HCT116 (cell line): Measurements from ENCODE around the gene PRCP. TPM values are rescaled to one million over a fixed set of nuclear protein-coding genes. Genes with fewer than 3 reads are reported as not detected.
A peak's percentile ranks its signal among the peaks of the same experiment; 100 is the strongest.

Source experiments
- ATAC-seq: fragments of 200-7000 bp; cut with Tn5 transposase; 2 replicates; pipeline ENCODE4 v1.9.1; 2020; ENCODE audit warnings: mild to moderate bottlenecking, moderate library complexity
- BruUV-seq: library from RNA; stranded (reverse); fragments of 400-500 nt; replicated peaks from 2 replicates; lab custom pipeline; 2021; lab: Mats Ljungman, UMichigan
- CTCF ChIA-PET: fragments of 300-600 bp; sonication (Branson Sonifier 250); formaldehyde crosslinking; loops from one replicate; lab custom pipeline; 2021; ENCODE audit warnings: antibody characterized with exemption; lab: Charles Lee
- POLR2A ChIA-PET: fragments of 300-600, 350-600 bp; sonication (Branson Sonifier 250); formaldehyde crosslinking; loops from one replicate; lab custom pipeline; 2021; ENCODE audit warnings: antibody characterized with exemption; lab: Charles Lee
- RAD21 ChIA-PET, 2 experiments: fragments of 300-600 bp; sonication (Branson Sonifier 250); formaldehyde crosslinking; loops; one replicate each; lab custom pipeline; 2023; ENCODE audit warnings: low total read pairs in 2 of 2; ENCODE audit not compliant: uncharacterized antibody in 2 of 2, unreplicated experiment in 2 of 2, low non-redundant PET in 1 of 2; lab: Charles Lee
- DNase-seq: peaks from one replicate; pipeline ENCODE4 v3.0.0-alpha.2; 2010; ENCODE audit warnings: low read depth, low spot score
- H2AFZ ChIP-seq: fragments of 200-600 bp; shearing (Covaris generic), sonication (generic); 2 replicates; pipeline ENCODE4 v1.6.1; 2017; ENCODE audit warnings: low read depth, mixed run types, mixed read lengths, antibody characterized with exemption, low read length; ENCODE audit not compliant: poor library complexity, severe bottlenecking
- H3K27ac ChIP-seq: 2 replicates; pipeline ENCODE4 v1.5.1; 2012; ENCODE audit warnings: low read depth, low read length
- H3K27me3 ChIP-seq: fragments of 200-600 bp; sonication (generic); 2 replicates; pipeline ENCODE4 v1.6.1; 2016; ENCODE audit warnings: mixed run types, low read length, mixed read lengths; ENCODE audit not compliant: insufficient read depth
- H3K36me3 ChIP-seq, 2 experiments: fragments of 200-500 bp in 1 of 2; fragments of 200-600 bp in 1 of 2; sonication (Bioruptor generic) in 1 of 2; sonication (generic) in 1 of 2; 2 replicates each; pipeline versions ENCODE4 v1.5.1 to v1.6.1; 2014 to 2016; ENCODE audit warnings: low read length in 2 of 2, inconsistent platforms in 1 of 2, mixed read lengths in 1 of 2, mixed run types in 1 of 2; ENCODE audit not compliant: insufficient read depth in 2 of 2, control insufficient read depth in 1 of 2
- H3K4me1 ChIP-seq, 2 experiments: fragments of 200-600 bp in 1 of 2; sonication (generic) in 1 of 2; 2 replicates each; pipeline versions ENCODE4 v1.5.1 to v1.6.1; 2012 to 2017; ENCODE audit warnings: low read length in 2 of 2, inconsistent platforms in 1 of 2, mild to moderate bottlenecking in 1 of 2, mixed read lengths in 1 of 2, mixed run types in 1 of 2, moderate library complexity in 1 of 2; ENCODE audit not compliant: insufficient read depth in 2 of 2, control insufficient read depth in 1 of 2
- H3K4me2 ChIP-seq: fragments of 200-600 bp; sonication (generic); 2 replicates; pipeline ENCODE4 v1.6.1; 2017; ENCODE audit warnings: mixed run types, low read length, mixed read lengths
- H3K4me3 ChIP-seq, 2 experiments: fragments of 200-600 bp in 1 of 2; sonication (generic) in 1 of 2; replicated peaks in 1 of 2; 2 replicates each; pipeline ENCODE4 v1.5.1; 2011 to 2016; ENCODE audit warnings: low read length in 2 of 2, control low read depth in 1 of 2, low read depth in 1 of 2, mild to moderate bottlenecking in 1 of 2, mixed read lengths in 1 of 2, mixed run types in 1 of 2
- H3K79me2 ChIP-seq: fragments of 200-600 bp; sonication (generic); 2 replicates; pipeline ENCODE4 v1.6.1; 2017; ENCODE audit warnings: mild to moderate bottlenecking, mixed run types, low read length, moderate library complexity, mixed read lengths; ENCODE audit not compliant: insufficient read depth
- H3K9ac ChIP-seq: fragments of 200-600 bp; sonication (generic); 2 replicates; pipeline ENCODE4 v1.6.1; 2016; ENCODE audit warnings: low read length, mixed read lengths
- H3K9me2 ChIP-seq: fragments of 200-600 bp; sonication (generic), shearing (Covaris generic); 2 replicates; pipeline ENCODE4 v1.6.1; 2017; ENCODE audit warnings: mixed run types, mild to moderate bottlenecking, moderate library complexity; ENCODE audit not compliant: insufficient read depth
- H3K9me3 ChIP-seq, 2 experiments: fragments of 200-500 bp in 1 of 2; fragments of 200-600 bp in 1 of 2; sonication (Bioruptor generic) in 1 of 2; sonication (generic) in 1 of 2; 2 replicates each; pipeline ENCODE4 v1.6.1; 2014 to 2017; ENCODE audit warnings: low read length in 2 of 2, mixed read lengths in 2 of 2, inconsistent platforms in 1 of 2, low read depth in 1 of 2, mild to moderate bottlenecking in 1 of 2, mixed run types in 1 of 2, moderate library complexity in 1 of 2; ENCODE audit not compliant: control insufficient read depth in 1 of 2, insufficient read depth in 1 of 2
- H4K20me1 ChIP-seq: fragments of 200-600 bp; sonication (generic), shearing (Covaris generic); 2 replicates; pipeline ENCODE4 v1.6.1; 2017; ENCODE audit warnings: mixed run types, mild to moderate bottlenecking, moderate library complexity; ENCODE audit not compliant: insufficient read depth
- EGR1 ChIP-seq: IDR thresholded peaks from 2 replicates; pipeline ENCODE4 v1.6.1; 2012; ENCODE audit warnings: low read depth
- RAD21 ChIP-seq: IDR thresholded peaks from 2 replicates; pipeline ENCODE4 v1.6.1; 2012; ENCODE audit warnings: low read depth, mild to moderate bottlenecking
- YY1 ChIP-seq: IDR thresholded peaks from 2 replicates; pipeline ENCODE4 v1.6.1; 2011; ENCODE audit warnings: low read length, low read depth, moderate library complexity, mild to moderate bottlenecking; ENCODE audit not compliant: insufficient replicate concordance; ENCODE audit errors: extremely low read depth
- ZNF274 ChIP-seq: fragments of 200-500 bp; sonication (Bioruptor generic); IDR thresholded peaks from 2 replicates; pipeline ENCODE4 v1.6.1; 2014; ENCODE audit warnings: mild to moderate bottlenecking, low read depth, low read length, inconsistent platforms
- intact Hi-C: fragments of 100-400 bp; cut with micrococcal nuclease; formaldehyde crosslinking; loops from 2 replicates; pipeline ENCODE4 v1.10.0; 2022
- total RNA-seq: library from RNA; stranded (reverse); gene quantifications from one replicate; pipeline ENCODE4 v1.2.1, GENCODE V29; 2021; ENCODE audit not compliant: unreplicated experiment
- TF ChIP-seq, protein P1 (sequence below), 3 experiments: fragments of 200-600 bp in 1 of 3; sonication (generic) in 1 of 3; IDR thresholded peaks in 2 of 3; conservative IDR thresholded peaks in 1 of 3; 2 replicates each; pipeline ENCODE4 v1.5.1; 2012 to 2017; ENCODE audit warnings: low read depth in 2 of 3, low read length in 2 of 3, antibody characterized with exemption in 1 of 3, borderline replicate concordance in 1 of 3, control low read depth in 1 of 3, mild to moderate bottlenecking in 1 of 3, mixed read lengths in 1 of 3, mixed run types in 1 of 3, moderate library complexity in 1 of 3; ENCODE audit not compliant: insufficient read depth in 1 of 3

PRCP gene
- total RNA-seq, 1 experiment from 2014 or later, result 50.0 TPM

DNA sequence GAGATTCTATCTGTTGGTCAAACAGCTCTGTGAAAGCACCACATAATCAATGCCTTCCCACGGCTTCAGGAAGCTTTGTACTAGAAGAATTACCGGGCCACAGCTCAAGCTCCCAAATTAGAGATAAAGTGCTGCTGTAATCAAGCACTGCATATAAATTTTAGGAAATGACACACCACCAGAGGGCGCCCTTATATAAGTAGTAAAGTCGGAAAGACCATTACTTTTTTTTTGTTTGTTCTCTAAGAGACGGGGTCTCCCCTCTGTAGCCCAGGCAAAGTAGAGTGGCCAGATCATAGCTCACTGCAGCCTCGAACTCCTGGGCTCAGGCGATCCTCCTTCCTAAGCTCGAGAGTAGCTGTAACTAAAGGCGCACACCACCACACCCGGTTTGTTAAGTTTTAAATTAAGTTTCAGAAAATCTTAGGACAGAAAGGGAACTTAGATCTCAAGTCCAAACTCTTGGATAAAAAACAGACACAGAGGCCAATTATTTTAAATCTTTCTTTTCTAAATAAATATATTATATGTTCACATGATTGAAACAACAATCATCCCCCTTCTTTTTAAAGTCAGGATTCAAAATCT is 32.6 kb downstream of the PRCP start:
- H2AFZ ChIP-seq, result no peak overlapping the region
- H3K36me3 ChIP-seq, result no peaks in the 10 kb centered on the region
- peak; percentile 64 for DNase-seq
- ATAC-seq, result peak; percentile 63
- intact Hi-C loops, result loop anchor here (2.0 kb wide), 2 partner anchors 33 to 953 kb away; partner anchors contain the start of genes DDIAS and PRCP
- H3K9me3 ChIP-seq, result no peaks in the 10 kb centered on the region
- peaks cover 0 to 3% of the 10 kb centered on the region in 2 experiments; a peak in 1 of 4 replicates for H3K4me1 ChIP-seq
- RAD21 ChIA-PET, result no interaction called here
- no peak overlapping the region; the same call in 1 of the 2 replicates for H3K4me2 ChIP-seq
- POLR2A ChIA-PET, result interaction anchor here (1.1 kb wide), 1 partner anchor 33 kb away, joined by 3 read pairs; the partner anchor contains the start of gene PRCP
- BruUV-seq, result no TSS peak
- no peaks in the 10 kb centered on the region for H3K27me3 ChIP-seq
- CTCF ChIA-PET, result interaction anchor here (0.5 to 2.3 kb wide), 19 partner anchors 8 to 952 kb away, joined by 3 to 14 read pairs (median 5); partner anchors contain the start of genes DDIAS and PRCP
- H3K9me2 ChIP-seq, result no peaks in the 10 kb centered on the region
- no peaks in the 10 kb centered on the region for H3K79me2 ChIP-seq
- no peak overlapping the region for H3K9ac ChIP-seq
- H3K27ac ChIP-seq, result no peak overlapping the region
- no peaks in the 10 kb centered on the region for H4K20me1 ChIP-seq
- TF ChIP-seq, protein P1, sequence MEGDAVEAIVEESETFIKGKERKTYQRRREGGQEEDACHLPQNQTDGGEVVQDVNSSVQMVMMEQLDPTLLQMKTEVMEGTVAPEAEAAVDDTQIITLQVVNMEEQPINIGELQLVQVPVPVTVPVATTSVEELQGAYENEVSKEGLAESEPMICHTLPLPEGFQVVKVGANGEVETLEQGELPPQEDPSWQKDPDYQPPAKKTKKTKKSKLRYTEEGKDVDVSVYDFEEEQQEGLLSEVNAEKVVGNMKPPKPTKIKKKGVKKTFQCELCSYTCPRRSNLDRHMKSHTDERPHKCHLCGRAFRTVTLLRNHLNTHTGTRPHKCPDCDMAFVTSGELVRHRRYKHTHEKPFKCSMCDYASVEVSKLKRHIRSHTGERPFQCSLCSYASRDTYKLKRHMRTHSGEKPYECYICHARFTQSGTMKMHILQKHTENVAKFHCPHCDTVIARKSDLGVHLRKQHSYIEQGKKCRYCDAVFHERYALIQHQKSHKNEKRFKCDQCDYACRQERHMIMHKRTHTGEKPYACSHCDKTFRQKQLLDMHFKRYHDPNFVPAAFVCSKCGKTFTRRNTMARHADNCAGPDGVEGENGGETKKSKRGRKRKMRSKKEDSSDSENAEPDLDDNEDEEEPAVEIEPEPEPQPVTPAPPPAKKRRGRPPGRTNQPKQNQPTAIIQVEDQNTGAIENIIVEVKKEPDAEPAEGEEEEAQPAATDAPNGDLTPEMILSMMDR (IDR thresholded peaks at IDR 0.05 in 2 of 3, conservative IDR thresholded peaks at IDR 0.05 in 1 of 3; ENCODE audit: borderline replicate concordance in 1 of 3, insufficient read depth in 1 of 3, low read depth in 2 of 3, low read length in 2 of 3), result peak; percentile 55 to 80 (median 63); a peak in 5 of 6 replicates
- TF ChIP-seq EGR1 (no peak), RAD21 (peak; percentile 82)
- H3K4me3 ChIP-seq, result no peak overlapping the region

DNA sequence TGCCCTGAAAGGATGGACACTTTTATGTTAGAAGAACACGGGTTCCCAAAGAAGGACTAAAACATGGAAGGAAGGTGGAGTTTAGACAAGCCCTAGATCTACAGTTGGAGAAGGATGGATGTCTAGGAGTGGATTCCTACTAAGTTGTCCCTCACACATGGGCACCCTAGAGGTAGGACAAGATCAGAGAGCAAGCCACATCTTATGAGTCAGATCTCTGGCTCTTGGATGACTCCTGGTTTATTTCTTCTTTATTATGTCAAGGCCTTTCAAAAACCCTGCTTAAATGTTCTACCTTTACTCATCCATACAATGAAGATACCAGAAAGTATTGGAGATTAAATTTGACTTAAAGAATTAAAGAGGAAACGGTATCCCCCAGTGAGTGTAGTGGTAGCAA is 34.4 kb downstream of the PRCP start:
- intact Hi-C loops, result loop anchor here (2.0 kb wide), 3 partner anchors 35 to 955 kb away; partner anchors contain the start of genes DDIAS and PRCP
- Histone ChIP-seq H3K9ac (no peak overlapping the region), H4K20me1 (no peaks in the 10 kb centered on the region), H3K27me3 (no peaks in the 10 kb centered on the region), H3K27ac (no peak overlapping the region), H3K4me3 (no peak overlapping the region), H2AFZ (no peak overlapping the region), H3K4me2 (no peak overlapping the region), H3K9me3 (no peaks in the 10 kb centered on the region), H3K36me3 (no peaks in the 10 kb centered on the region), H3K4me1 (peaks cover 0 to 3% of the 10 kb centered on the region in 2 experiments; a peak in 1 of 4 replicates), H3K9me2 (no peaks in the 10 kb centered on the region), H3K79me2 (no peaks in the 10 kb centered on the region)
- no TSS peak for BruUV-seq
- ATAC-seq (no peak), DNase-seq (no peak)
- POLR2A ChIA-PET, result no interaction called here
- no peak for TF ChIP-seq ZNF274
- TF ChIP-seq YY1, result no peak
- CTCF ChIA-PET, result no interaction called here
- RAD21 ChIA-PET, result no interaction called here
